ENCODE measurements around the gene INPP4A.

The INPP4A gene

DNA sequence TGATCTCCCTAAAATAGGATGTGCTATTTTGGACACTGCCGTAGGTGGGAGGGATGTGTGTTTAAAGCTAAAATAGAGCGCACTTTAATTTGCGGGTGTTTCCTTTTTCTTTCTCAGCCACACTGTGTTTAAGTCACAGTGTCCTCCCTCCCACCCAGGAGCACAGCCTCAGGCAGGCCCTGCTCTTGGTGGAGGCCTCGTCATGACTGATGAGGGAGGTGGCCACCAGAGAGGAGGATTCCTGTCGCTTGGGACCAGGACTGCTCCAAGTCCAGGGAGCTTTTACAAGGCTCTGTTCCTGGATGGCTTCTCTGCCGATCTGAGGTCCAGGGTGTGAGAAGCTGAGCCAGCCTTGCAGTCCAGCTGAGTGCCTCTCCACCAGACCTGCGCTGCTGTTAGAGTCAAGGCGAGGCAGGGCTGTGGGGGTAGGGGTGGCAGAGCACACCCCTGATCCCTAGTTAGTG is 33.5 kb downstream of the INPP4A start:
- no peak for DNase-seq

DNA sequence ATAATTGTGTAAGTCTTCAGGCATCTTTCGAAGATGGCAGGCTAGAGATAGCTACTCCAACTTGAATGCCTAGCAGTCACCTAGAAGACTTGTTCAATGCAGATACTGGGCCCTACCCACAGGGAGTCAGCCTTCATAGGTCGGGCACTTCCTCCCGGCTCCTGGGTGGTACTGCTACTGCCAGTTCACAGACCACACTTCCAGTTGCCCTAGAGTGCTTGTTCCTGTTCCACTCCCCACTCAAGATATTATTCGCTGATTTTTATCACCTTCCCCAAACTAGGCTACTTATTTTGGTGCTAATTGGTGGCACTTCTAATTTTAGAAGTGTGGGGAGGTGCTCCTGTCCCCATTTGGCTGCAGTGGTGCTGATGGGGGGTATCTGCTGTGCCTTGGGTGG is 34.2 kb downstream of the INPP4A start:
- DNase-seq, result no peak

DNA sequence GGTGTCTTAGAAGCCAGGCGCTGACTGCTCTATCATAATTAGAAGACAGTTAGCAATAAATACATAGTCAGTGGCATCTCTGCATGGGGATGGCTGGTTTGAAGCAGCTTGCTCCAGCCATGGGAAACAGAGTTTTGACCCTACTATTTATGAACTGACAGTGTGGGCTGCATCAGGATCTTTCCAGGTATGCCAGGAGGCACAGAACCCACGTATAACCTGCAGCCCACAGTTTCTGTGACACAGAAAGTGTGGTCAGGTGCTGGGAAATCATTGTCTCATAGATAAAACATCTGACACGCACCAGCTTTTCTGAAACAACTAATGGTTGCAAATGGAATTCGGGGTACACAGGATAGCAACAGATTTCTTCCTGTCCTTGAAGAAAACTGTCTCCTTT is 34.7 kb downstream of the INPP4A start:
- no peak for DNase-seq

DNA sequence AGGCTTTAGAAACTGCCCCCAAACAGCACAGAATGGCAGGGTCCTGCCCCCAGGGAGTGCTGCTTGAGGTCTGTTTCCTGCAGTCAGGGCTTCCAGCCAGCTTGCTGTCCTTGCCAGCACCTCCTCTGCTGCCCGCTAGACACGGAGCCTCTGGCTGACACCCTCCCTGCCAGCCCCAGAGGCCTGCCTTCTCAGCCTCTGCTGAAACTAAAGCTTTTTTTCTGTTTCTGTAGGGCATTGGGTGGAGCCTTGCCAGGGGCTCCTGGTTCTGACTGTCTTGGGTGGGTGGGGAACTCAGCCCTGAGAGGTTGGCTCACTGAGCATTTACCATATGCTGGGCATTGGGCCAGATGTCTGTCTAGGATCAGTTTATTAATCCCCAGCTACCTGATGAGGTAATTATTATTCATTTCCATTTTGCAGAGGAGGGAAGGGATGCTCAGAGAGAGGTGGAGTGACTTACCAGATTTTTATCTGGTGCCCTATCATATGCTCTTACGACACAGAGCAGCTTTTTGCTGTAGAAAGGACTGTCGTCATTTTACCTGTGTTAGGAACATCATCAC is 35.4 kb downstream of the INPP4A start:
- DNase-seq, result no peak

DNA sequence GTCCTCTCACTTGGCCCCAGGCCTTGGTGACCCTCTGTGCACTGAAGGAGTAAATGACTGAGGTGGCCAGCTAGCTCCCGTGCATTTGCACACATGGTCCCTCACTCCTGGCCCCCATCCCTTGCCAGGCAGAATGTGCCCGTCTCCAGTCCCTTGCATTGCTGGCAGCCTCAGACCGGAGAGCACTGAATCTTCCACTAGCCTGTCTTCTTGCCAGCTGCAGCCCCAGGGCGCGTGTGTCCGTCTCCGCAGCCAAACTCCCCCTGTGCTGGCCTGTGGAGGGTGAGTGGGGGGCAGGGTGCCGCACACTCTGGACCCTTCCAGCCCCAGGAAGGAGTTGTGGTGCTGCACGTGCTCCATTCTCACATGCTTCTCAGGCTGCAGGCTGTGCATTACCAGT is 35.9 kb downstream of the INPP4A start:
- DNase-seq, result no peak

DNA sequence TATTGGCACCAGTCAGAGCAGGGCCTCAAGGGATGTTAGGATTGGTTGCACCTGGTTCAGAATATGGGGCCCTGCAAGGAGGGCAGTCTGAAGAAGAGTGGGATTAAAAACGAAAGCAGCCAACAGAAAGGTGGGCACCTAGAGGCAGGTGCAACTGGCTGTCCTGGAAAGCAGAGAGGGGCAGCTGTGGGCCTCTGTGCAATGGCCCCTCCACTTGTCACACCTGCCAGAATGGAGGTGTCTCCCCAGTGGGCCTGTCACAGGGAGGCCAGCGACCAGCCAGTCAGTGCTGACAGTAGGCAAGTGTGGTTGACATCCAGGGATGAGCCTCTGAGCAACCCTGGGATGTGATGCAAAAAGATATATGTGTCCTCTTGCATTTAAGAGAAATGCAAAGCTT is 37.7 kb downstream of the INPP4A start:
- no peak for DNase-seq

DNA sequence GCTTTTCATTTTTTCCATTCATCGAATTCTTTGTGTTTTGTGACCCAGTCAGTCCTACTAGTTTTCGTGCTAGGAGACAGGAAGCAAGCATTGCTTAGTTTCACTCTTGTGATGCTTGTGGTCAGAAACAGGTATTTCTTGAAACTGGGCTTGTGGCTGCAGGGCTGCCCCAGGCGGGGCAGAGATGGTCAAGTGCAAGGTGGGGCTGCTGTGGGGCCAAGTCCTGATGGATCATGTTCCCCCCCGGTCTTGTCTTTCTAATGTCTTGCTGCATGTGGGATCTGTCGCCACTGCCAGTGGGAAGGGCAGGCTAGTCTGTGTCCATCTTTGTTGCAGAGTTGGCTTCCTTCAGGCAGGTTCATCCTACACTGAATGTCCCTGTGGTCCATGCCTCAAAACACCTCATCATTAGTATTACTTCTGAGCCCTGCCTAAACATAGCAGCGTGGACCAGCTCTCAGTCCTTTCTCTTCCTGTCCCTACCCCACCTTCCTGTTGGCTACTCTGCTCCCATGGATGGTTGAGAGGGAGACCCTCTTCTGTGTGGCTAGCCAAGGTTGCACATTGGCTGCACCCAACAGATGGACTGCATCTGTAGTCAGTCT is 38.7 kb downstream of the INPP4A start:
- no peak for DNase-seq

DNA sequence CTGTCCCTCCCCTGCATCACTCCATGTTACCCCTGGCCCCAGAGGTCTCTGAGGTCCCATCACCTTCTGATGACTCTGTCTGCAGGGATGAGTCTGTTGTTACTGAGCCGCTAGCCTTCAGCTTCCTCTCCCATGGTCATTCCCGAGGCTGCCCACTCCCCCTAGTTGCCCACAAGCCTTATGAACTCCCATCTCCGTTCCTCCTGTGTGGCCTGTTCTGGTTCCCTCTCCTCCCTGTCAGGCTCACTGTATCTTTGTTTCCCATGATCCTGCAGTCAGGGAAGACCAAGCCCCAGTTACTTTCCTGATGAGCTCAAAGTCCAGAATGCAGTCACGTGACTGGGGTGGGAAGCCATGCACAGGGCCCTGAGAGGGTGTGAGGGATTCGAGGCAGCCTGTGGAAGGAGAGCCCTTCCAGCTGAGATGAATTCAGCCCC is 39.5 kb downstream of the INPP4A start:
- no peak for DNase-seq

DNA sequence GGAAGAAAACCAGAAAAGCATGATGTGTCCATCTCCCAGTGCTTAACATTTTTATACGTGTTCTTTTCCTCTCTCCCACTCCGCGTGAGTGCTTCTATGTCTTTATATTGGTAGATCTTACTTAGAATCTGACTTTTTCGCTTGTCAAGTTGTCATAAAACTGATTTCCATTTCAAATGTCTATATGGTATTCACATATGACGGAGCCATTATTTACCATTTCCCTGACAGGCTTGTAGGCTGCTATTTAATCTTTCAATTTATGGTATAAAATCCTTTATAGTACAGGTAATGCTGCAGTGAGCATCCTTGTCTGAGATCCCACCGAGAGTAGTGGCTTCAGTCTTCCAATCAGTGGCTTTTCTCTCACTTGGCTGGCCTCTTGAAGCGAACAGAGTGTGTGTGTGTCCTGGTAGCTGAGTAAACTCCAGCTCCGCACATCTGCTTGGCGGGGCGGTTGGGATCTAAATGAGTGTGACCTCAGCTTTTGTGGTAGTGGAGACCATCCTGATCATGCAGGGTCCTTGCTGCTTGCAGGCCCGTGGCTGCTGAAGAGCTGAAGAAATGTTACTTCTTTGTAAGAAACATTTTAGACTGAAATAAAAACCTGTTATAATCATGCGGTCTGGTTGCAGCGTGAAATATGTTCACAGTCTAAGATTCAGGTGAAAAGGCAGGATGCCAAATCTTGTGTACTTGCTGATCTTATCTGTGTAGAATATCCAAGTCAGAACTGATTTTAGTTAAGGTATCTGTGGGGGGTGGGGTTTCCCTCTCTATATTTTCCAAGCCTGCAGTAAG is 40.2 kb downstream of the INPP4A start:
- DNase-seq, result no peak

DNA sequence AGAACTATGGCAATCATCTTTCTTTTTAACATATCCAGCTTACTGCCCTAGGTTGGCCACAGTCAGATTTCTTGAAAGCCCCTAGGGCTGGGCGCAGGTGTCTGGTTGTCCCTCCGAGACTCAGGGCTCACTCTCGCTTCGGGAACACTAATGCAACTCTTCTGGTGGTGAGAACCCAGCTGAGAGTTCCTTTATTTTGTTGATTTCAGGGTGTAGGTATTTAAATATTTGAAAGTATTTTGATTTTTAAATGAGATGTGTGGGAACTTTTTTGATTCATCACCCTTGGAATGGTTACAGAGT is 40.7 kb downstream of the INPP4A start:
- DNase-seq, result no peak

DNA sequence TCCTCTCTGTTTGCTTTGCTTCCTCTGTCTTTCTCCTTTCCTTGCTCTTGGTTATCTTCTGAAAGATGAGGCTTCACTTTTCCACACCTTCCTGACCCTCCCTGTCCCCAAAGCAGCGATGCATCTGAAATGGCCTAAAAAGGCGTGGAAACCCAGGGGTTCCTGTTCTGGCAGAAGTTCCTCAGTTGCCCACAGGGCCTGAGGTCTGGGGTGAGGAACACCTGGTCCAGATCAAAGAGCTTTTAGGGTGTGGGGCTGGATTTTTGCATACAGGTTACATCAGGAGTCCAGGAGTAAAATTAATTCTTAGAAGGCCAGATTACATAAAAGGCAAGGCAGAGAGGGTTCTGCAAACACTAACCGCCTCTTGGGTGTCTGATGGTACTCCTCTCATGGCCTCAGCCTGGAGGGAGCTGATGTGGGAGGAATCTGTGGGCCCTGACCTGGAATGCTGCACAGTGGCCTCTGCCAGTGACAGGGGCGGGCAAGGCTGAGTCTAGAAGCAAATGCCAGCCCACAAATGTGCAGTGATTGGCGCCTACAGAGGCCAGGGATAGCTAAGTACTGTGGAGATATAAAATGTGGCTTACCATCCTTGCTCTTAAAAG is 41.8 kb downstream of the INPP4A start:
- DNase-seq, result no peak

DNA sequence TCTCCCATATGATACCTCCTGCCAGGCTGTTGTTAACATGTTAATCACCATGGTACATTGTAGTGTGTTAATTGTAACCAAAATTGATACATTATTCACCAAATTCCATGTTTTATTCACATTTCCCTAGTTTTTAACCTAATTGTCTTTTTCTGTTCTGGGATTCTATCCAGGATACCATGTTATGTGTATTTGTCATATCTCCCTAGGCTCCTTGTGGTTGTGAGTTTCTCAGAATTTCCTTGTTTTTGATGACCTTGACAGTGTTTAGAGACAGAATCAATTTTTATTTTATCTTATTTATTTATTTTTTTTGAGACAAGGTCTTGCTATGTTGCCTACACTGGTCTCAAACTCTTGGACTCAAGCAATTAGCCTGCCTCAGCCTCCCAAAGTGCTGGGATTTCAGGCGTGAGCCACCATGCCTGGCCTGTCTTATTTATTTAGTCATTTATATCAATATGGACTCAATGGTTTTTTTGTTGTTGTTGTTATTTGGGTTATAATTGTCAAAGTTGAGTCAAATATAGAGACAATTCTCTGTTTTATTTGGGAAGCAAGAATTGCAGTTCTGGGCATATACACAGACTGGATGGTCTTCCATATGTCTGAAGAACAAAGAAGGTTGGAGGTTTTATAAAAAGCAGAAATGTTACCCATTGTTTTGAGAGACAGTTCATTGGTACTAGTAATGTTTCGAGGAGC is 42.6 kb downstream of the INPP4A start:
- no peak for DNase-seq

DNA sequence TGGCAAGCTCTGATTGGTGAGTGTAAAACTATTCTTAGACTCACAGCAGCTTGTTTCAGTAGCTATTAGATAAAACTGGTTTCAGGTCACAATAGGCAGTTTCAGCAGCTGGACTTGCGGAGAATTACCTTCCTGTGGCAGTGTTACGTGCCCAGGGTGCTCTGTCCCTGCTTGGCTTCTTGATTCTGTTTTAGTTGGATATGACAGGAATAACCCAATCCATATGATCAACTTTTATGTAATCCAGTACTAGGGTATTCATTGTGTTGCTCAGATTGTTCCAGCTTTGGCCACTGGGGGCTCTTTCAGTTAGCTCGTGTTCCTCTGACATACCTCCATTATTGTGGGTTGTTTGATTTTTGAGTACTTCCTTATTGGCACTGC is 43.1 kb downstream of the INPP4A start:
- DNase-seq, result no peak

DNA sequence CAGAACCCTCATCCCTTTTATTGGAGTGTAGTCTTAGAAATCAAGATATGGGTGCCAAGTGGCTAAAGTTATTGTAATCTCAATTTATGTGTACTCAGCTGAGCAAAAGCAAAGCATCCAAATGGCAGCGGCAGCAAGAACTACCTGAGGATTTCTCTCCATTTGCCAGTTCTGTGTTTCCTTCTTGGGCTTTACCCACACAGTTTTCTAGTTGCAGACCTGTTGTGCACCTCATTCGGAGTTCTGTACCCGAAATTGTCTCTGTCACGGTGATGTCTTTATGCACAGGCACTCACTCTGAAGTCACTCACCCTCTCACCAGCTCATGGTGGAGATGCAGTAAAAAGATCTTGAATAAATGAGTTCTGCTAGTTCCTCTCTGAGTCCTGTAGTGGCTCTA is 43.6 kb downstream of the INPP4A start:
- no peak for DNase-seq

DNA sequence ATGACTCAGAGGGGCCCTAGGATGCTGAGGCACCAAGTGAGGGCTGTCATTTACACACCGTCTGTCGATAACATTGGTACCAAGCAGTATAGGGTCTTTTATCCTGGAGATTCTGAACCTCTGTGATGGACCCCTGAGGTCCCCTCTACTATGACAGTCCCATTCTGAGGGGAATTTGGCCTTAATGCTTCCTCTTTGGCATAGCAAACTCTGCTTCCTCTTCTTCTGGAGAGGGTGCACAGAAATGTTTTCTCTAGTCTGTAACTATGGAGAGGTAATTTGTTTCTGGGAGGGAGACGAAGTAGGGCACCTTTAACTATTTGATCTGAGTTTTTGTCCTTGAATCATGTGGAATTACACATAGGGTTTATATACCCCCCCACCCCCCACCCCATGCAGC is 44.8 kb downstream of the INPP4A start:
- DNase-seq, result no peak

DNA sequence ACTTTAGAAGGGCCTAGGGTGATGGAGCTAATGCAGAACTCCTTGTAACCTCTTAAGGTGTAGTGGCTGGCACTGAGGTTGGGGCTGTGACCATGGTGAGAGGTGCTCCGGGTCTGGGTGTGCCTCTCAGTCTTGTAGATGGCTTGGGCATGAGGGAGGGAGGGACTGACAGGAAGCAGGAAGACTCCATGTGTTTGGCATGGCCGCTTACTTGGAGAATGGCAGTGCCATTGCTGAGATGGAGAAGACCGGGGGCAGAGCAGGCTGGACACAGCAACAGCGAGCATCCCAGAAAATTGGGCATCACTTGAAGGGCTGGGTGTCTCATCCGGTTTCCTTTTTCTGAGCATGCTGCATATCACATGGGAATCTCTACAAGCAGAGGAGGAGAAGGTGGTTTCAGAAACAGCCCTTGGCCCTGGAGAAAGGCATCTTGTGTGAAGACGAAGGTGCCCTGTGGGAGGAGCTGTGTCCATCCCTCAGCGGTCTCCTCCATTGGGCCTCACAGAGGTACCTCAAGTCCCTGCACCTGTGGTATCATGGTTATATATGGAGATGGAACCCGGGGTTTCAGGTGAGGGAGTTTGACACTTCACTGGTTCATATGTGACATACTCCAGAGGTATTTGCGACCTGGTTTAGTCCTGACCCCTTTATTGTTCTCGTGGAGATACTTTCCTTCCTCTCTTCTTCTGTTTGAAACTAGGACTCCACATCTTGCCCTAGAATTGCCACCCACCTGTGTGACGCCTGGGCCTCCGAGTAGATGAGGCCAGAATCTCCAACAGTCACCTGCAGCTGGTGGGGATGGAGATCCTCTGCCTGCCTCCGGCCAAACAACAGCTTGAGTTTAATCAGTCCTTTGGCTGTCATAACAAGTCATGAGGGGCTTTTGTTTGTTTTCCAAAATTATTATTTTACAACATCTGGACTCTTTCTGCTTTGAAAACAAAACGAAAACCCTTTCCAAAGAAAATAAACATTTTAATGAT is 45.6 kb downstream of the INPP4A start:
- no peak for DNase-seq

DNA sequence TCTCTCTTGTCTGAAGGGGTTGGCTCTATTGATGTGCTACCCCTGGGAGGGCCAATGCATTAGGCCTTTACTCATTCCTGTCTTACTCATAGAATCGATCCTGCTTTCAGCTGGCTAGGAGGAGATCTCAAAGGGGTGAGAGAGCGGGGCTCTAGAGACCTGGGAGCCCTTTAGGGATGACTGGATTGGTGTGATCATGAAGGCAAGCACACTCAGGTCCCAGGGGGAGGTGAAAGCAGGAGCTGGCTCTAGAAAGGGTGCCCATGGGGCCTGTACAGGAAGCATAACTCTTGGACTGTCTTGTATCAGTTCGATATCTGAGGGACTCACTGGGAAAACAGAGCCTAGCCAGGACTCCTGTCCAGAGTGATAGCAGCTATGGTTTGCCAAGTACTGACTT is 47.8 kb downstream of the INPP4A start:
- no peak for DNase-seq

DNA sequence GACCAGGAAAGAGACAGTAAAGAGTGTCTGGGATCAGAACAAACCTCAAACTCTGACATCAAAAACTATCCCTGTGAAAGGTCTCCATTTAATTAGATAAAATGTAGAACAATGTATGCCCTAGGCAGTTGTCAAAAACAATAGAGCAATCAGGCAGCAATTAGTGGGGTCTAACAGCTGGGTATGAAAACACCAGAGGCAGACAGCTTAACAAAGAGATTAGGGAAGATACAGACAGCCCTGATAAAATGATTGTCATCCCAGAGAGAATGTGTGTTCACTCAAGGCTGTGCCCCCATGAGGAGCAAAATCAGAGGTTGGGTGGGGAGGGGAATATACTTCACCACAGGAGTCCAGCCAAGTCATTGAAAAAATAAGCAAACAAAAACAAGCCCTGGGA is 50.0 kb downstream of the INPP4A start:
- no peak for DNase-seq

DNA sequence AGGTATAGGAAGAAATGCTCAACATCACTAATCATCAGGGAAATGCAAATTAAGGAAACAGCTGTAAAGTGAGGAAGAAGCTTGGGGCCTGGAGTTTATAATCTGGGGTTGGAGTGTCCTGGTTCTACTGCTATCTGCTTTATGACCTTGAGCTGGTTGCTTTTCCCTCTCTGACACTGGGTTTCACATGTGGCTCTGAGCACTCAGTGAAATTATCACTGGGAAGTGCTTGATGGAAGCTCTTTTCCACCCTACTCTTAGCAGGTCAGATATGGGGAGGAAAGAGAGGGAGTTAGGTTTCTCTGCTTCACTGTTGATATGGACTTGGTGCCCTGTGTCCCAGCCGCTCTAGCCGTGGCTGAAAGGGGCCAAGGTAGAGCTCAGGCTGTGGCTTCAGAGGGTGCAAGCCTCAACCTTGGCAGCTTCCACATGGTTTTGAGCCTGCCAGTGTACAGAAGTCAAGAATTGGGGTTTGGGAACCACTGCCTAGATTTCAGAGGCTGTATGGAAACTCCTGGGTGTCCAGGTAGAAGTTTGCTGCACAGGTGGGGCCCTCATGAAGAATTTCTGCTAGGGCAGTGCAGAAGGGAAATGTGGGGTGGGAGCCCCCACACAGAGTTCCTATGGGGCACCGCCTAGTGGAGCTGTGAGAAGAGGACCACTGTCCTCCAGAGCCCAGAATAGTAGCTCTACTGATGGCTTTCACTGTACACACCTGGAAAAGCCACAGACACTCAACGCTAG is 52.3 kb downstream of the INPP4A start:
- DNase-seq, result no peak

DNA sequence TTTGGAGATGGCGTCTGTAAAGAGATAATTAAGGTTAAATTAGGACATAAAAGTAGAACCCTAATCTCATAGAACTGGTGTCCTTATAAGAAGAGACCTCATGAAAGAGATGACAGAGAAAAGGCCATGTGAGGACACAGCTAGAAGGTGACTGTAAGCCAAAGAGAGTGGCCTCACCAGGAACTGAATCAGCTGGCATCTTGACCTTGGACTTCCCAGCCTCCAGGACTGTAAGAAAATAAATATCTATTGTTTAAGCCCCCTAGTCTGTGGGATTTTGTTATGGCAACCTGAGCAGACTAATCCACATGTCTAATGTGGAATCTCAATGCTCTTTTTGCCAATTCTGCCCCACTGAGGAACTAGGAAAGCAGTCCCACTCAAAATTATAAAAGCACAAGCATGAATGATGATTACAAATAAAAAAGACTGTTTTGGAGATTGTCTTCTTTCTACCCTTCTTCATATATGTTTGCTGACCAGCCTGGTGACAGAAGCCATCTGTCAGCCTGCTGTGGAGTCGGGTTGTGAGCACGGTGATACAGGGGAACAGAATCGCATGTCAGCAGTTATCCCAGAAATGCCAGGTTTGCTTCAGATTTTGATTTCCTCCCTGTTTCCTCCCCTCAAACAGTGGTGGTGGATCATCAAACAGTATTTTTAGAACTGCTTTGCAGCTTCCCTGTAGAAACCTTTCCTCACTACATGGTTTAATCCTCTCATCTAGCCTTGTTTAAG is 54.2 kb downstream of the INPP4A start:
- DNase-seq, result no peak

DNA sequence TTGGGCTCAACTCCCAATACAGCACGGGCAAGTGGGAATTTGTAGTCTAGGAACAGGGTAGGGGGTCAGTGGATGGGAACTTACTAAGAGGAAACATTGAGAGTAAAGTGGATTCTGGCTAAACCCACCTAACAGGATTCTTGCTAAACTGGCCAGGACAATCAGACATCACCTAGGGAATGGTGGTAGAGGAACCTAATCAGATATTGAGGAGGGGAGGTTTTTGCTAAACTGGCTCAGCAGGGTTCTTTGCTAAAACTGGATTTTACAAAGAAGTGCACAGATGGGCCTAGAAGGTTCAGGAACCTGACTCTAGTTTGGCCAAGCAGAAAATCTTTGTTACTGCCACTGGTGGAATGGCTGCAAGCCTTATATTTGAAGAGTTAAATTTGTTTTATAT is 55.9 kb downstream of the INPP4A start:
- DNase-seq, result no peak
